HCT116 (cell line): ENCODE measurements around the gene KCNS3.

Source experiments
- CBX3 ChIP-seq: IDR thresholded peaks from 2 replicates; pipeline ENCODE4 v1.6.1; 2012; ENCODE audit warnings: low read depth
- ELF1 ChIP-seq: IDR thresholded peaks from 2 replicates; pipeline ENCODE4 v1.6.1; 2012; ENCODE audit warnings: low read depth, borderline replicate concordance
- EZH2 ChIP-seq: fragments of 200-600 bp; sonication (generic); IDR thresholded peaks from 2 replicates; pipeline ENCODE4 v1.6.1; 2017; ENCODE audit warnings: antibody characterized with exemption, mixed run types
- EZH2phosphoT487 ChIP-seq: fragments of 200-600 bp; IDR thresholded peaks from 2 replicates; pipeline ENCODE4 v1.6.1; 2018; ENCODE audit warnings: antibody characterized with exemption, borderline replicate concordance
- POLR2A ChIP-seq: IDR thresholded peaks from 2 replicates; pipeline ENCODE4 v1.7.0; 2011; ENCODE audit warnings: borderline replicate concordance; ENCODE audit not compliant: insufficient read depth, insufficient read length; ENCODE audit errors: extremely low read depth
- POLR2AphosphoS5 ChIP-seq: IDR thresholded peaks from 2 replicates; pipeline ENCODE4 v1.6.1; 2011; ENCODE audit warnings: mild to moderate bottlenecking, low read depth, low read length, moderate library complexity
- RAD21 ChIP-seq: IDR thresholded peaks from 2 replicates; pipeline ENCODE4 v1.6.1; 2012; ENCODE audit warnings: low read depth, mild to moderate bottlenecking
- SRF ChIP-seq: IDR thresholded peaks from 2 replicates; pipeline ENCODE4 v1.6.1; 2012; ENCODE audit warnings: low read depth
- YY1 ChIP-seq: IDR thresholded peaks from 2 replicates; pipeline ENCODE4 v1.6.1; 2011; ENCODE audit warnings: low read length, low read depth, moderate library complexity, mild to moderate bottlenecking; ENCODE audit not compliant: insufficient replicate concordance; ENCODE audit errors: extremely low read depth
- TF ChIP-seq, protein P1 (sequence below), 3 experiments: fragments of 200-600 bp in 1 of 3; sonication (generic) in 1 of 3; IDR thresholded peaks in 2 of 3; conservative IDR thresholded peaks in 1 of 3; 2 replicates each; pipeline ENCODE4 v1.5.1; 2012 to 2017; ENCODE audit warnings: low read depth in 2 of 3, low read length in 2 of 3, antibody characterized with exemption in 1 of 3, borderline replicate concordance in 1 of 3, control low read depth in 1 of 3, mild to moderate bottlenecking in 1 of 3, mixed read lengths in 1 of 3, mixed run types in 1 of 3, moderate library complexity in 1 of 3; ENCODE audit not compliant: insufficient read depth in 1 of 3
- TF ChIP-seq, protein P2 (sequence below): IDR thresholded peaks from 2 replicates; pipeline ENCODE4 v1.6.1; 2011; ENCODE audit warnings: mild to moderate bottlenecking, low read length, moderate library complexity; ENCODE audit not compliant: insufficient replicate concordance; ENCODE audit errors: extremely low read depth
- TF ChIP-seq, protein P3 (sequence below): IDR thresholded peaks from 2 replicates; pipeline ENCODE4 v1.6.1; 2012

DNA sequence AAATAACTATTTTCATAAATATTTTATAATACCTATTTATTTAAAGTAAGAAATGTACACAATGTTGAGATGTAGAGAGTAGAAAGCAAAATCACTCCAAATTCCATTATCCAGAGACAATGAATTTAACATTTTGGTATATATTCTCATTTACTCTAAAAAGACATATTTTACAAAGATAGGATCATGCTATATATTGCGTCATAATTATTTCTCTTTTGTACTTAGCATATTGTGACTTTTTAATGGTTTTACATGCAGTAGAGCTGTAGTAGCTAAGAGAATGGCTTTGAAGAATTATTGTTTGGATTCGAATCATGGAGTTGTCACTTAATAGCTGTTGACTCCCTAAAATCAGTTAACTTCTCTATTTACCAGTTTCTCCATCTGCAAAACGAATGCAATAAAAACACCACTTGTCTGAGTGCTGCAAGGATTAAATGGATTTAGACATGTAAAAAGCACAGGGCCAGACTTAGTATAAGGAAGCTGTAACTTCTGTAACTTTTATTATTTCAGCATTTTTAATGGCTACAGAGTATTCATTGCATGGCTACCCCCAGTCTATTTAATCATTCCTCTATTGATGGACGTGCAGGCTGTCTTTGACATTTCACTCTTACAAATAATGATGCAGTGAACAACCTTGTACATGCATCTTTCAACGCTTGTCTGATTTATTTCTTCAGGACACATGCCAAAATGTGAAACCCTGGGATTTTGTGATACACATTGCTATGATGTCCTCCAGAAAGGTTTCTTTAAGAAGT is 33.2 kb downstream of the KCNS3 start:
- no peak for TF ChIP-seq EZH2
- TF ChIP-seq POLR2AphosphoS5: no peak
- TF ChIP-seq POLR2A: no peak
- TF ChIP-seq, protein P1, sequence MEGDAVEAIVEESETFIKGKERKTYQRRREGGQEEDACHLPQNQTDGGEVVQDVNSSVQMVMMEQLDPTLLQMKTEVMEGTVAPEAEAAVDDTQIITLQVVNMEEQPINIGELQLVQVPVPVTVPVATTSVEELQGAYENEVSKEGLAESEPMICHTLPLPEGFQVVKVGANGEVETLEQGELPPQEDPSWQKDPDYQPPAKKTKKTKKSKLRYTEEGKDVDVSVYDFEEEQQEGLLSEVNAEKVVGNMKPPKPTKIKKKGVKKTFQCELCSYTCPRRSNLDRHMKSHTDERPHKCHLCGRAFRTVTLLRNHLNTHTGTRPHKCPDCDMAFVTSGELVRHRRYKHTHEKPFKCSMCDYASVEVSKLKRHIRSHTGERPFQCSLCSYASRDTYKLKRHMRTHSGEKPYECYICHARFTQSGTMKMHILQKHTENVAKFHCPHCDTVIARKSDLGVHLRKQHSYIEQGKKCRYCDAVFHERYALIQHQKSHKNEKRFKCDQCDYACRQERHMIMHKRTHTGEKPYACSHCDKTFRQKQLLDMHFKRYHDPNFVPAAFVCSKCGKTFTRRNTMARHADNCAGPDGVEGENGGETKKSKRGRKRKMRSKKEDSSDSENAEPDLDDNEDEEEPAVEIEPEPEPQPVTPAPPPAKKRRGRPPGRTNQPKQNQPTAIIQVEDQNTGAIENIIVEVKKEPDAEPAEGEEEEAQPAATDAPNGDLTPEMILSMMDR (IDR thresholded peaks at IDR 0.05 in 2 of 3, conservative IDR thresholded peaks at IDR 0.05 in 1 of 3; ENCODE audit: borderline replicate concordance in 1 of 3, insufficient read depth in 1 of 3, low read depth in 2 of 3, low read length in 2 of 3): no peak
- no peak for TF ChIP-seq SRF
- TF ChIP-seq YY1: no peak
- TF ChIP-seq RAD21: no peak
- TF ChIP-seq CBX3: no peak
- TF ChIP-seq EZH2phosphoT487: no peak
- TF ChIP-seq, protein P2, sequence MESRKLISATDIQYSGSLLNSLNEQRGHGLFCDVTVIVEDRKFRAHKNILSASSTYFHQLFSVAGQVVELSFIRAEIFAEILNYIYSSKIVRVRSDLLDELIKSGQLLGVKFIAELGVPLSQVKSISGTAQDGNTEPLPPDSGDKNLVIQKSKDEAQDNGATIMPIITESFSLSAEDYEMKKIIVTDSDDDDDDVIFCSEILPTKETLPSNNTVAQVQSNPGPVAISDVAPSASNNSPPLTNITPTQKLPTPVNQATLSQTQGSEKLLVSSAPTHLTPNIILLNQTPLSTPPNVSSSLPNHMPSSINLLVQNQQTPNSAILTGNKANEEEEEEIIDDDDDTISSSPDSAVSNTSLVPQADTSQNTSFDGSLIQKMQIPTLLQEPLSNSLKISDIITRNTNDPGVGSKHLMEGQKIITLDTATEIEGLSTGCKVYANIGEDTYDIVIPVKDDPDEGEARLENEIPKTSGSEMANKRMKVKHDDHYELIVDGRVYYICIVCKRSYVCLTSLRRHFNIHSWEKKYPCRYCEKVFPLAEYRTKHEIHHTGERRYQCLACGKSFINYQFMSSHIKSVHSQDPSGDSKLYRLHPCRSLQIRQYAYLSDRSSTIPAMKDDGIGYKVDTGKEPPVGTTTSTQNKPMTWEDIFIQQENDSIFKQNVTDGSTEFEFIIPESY: no peak
- TF ChIP-seq ELF1: no peak
- TF ChIP-seq, protein P3, sequence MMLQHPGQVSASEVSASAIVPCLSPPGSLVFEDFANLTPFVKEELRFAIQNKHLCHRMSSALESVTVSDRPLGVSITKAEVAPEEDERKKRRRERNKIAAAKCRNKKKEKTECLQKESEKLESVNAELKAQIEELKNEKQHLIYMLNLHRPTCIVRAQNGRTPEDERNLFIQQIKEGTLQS: no peak
